Suppressor macrophage treated with lipopolysaccharide for 4 hours (primary cell): ENCODE data around the gene FRS2.

Experiments used
- DNase-seq: peaks from one replicate; pipeline ENCODE4 v3.0.0-alpha.2; 2020

The FRS2 gene

DNA sequence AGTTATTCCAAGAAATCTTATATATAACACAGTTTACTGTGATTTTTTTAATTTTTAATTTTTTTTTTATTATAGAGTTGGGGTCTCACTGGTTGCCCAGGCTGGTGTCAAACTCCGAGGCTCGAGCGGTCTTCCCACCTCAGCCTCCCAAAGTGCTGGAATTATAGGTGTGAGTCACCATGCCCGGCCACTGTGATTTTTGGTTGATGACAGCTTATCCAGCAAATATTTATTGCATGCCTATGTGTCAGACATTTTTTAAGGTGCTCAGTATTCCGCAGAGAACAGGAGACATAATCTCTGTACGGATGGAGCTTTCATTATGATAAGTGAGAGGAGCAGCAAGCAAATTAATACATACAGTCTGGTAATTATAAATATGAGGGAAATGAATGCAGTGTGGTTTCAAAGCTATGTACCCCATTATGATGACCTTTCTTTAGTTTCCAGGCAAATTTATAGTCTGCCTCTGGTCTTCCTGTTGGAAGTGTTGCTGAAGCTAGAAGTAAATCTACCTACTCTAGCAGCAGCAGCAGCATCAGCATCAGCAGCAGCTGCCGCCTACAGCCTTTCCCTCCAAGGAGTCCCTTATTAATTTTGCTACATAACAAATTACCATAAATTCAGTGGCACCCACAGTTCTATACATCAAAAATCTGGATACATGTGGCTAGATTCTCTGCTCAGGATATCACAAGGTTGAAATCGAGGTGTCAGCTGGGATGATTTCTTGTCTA lies 32.3 kb downstream of the FRS2 start:
- no peak for DNase-seq

GRCh38 chr12:69508091-69508490 lies 37.9 kb downstream of the FRS2 start:
- DNase-seq, result no peak

DNA sequence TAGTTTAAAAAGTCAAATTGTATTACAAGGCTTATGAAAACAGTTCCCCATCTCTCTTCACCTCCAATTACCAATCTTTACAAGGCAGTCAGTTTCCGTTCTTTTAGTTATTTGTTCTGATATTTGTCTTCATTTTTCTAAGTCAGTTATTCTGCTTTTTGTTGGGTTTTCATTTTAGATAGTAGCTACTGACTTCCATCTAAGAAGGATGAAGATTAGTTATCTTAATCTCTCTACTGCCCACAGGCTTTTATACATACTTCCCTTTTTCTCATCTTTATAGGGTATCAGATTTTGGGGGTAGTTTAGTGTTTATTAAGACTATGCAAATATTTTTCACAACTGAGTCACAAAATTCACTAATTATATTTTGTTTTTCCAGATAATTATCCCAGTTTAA lies 38.4 kb downstream of the FRS2 start:
- DNase-seq, result no peak

- no peak for DNase-seq
These were observed 39.1 kb downstream of the FRS2 start for GRCh38 chr12:69509308-69509736.

GRCh38 chr12:69509904-69510827 lies 40.0 kb downstream of the FRS2 start:
- no peak for DNase-seq

GRCh38 chr12:69511016-69511415 lies 40.8 kb downstream of the FRS2 start:
- no peak for DNase-seq

DNA sequence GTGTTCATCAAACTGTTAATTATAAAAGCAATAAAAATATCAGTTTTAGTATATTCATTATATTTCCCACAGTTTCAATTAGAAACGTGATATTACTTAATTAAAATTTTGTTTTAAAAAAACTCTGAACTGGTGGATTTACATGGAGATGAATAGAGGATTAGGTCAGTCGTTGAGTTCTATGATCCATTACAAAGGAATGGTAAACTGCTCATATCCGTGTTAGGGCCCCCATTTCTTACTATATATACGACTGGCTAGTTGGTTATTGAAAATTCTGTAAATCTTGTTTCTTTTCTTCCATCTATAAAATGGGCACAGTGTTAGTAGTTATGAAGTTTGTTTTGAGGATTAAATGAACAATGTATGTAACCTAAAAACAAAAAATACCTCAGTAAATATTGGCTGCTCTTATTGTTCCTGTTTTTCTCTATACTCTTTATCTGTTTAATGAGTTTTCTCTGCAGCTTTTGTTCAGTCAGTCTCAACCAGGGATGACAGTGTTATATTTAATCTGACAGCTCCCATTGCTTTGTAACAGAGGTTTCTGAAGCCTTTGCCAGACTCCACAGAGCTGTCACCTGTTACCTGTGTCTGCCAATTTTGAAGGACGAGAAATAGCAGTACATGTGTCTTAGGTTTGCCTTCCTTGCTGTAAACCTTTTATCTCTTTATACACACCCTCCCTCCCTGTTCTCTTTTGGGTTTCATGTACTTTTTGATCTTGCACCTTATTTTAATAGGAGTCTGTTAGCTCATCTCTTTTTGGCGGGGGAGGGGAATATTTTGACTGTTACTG lies 41.5 kb downstream of the FRS2 start:
- DNase-seq, result no peak

DNA sequence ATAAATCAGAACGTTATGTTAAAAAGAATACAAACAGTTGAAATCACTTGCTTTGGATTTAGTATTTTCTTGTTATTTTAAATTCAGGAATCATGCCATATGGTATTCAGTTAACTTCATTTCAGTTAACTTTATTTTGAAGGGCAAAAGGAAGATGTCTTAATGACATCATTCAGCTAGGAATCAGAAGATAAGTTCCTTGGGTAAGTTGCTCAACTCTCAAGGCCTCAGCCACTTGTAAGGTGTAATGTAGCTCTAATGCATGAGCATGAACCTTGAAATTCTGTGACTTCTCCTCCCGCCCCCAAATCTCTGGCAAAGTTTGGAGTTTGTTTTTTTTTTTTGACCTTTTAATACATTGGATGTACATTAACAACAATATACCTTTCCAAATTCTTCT lies 42.6 kb downstream of the FRS2 start:
- DNase-seq, result no peak

DNA sequence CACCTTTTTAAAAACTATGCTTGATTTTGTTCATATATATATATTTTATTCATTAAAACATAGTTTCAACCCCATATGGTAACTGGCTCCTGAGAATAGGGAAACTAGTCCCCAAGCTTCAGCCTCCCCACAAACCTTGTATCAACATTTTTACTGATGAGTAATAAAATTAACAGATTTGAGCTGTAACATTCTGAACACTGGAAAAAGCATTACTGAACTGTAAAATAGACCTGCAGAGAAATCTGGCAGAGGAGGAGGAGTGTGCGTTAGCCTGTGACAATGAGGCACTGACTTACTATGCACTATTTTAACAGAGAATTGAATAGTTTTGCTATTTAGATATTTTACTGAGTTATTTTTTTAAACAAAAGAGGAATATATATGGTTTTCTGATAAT lies 43.1 kb downstream of the FRS2 start:
- no peak for DNase-seq

GRCh38 chr12:69514111-69514510 lies 43.9 kb downstream of the FRS2 start:
- DNase-seq, result no peak

DNA sequence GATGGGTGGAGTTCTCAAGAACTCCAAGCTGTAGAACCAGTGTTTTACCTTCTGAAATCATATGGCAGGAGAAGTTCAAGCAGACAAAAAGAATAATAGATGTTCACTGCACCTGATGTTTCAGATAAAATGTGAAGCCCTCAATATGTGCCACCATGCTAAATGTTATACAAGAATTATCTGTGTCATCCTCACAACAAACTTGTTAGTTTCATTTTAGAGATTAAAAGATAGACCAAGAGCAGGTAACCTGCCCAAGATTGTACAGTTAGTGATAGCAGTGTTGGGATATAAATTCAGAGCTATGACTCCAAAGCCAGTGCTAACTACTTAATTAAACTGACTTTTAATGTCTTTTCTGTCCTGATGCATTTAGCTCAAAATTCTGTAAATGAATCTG lies 44.7 kb downstream of the FRS2 start:
- no peak for DNase-seq

DNA sequence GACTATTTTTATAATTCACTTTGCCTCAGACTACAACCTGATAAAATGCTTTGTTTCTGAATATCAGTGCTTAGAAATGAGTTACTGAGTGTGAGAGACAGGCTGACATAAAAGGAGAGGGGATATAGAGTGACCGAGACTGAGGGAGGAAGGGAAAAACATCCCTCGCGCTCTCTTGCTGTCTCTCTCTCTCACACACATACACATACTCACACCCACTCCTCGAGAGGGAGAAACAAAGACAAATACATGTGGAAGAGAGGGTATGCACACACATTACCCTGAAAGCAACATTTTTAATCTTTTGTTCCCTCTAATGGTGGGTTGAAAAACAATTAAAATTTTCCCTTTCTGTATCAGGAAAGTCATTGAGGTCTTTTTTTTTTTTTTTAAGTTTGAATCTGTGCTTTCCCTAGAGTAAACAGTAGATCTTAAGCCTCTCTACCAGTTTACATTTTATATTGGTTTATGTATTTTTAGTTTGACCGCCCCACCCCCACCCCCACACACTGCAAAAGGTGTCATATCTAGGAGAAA lies 45.3 kb downstream of the FRS2 start:
- no peak for DNase-seq

GRCh38 chr12:69516950-69517349 lies 46.8 kb downstream of the FRS2 start:
- no peak for DNase-seq

- DNase-seq, result no peak
These were observed 47.2 kb downstream of the FRS2 start for GRCh38 chr12:69517406-69517805.

- no peak for DNase-seq
These were observed 49.7 kb downstream of the FRS2 start for GRCh38 chr12:69519871-69520270.

GRCh38 chr12:69523433-69524330 lies 53.5 kb downstream of the FRS2 start:
- no peak for DNase-seq

DNA sequence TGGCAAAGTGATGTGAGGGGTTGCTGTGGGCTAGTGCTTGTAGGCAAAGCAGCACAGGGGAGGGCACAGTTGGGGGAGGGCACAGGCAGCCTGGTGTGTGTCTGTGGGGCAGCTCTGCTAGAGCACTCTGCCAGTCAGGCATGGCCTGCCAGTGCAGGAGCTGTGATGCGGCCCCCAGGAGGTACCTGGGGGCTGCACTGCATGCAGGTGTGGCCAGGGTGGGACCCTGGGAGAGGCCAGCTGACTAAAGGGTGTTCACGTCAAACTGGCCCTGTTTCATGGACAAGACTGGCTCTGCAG lies 54.1 kb downstream of the FRS2 start:
- DNase-seq, result no peak

DNA sequence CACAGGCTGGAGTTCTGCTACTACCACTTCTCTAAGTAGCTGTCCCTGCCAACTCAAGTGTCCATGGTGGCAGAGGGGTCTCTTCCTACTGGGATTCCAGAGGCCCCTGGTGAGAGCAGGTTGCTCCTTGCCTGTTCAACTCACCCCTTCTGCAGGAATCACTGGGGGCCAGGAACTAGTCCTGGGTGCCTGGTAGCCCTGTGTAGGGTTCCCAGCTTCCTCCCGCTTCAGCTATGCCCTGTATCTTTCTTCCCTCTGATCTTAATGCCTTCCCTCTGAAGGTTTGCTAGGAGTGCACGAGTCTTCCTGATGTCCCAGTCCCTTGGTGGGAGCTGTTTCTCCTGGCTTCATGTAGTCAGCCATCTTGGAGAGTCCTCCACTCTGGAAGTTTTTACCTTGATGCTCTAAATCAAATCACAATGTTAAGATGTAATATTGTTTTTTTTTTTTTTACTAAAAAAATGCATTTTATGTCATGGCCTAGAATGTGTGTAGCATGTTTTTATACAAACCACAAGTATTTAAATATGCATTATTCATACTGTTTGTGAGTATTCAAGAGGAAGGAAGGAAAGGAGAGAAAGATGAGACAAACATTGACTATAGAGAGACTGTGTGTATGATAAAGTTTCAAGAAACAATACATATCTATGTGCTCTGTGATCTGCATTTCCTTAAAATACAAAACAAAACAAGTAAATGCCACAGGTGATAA lies 54.7 kb downstream of the FRS2 start:
- no peak for DNase-seq

DNA sequence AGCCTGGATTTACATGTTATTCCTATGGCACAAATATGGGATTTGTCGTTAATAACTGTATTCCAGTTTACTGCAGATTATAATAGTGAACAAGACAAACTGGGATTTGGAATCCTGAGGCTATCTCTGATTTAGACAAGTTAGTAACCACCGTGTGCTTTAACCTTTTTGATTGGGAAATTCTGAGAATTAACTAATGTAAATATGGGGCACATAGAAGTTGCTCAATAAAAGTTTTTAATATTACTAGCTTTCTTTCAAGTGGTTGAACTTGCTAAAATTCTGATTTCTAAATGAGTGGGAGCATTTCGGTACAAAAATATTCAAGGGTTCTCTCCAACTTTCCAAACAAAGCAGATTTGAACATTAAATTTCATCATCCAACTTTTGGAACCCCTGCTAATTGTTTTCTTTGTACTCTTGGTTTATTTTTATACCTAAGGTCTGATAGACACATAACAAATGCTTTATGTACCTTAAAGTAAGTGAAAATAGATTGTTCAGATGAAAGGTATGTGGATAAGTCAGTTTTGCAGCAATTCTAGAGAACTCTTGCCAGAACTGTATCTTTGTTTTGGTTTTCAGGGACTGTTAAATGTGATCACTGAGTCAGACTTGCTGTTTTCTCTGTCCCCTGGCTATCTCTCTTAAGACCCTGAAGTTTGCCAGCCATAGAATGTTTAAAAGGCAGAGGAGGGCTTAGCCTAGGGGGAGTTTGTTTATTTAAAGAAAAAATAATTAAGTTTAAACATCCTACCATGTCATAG lies 57.5 kb downstream of the FRS2 start:
- no peak for DNase-seq

DNA sequence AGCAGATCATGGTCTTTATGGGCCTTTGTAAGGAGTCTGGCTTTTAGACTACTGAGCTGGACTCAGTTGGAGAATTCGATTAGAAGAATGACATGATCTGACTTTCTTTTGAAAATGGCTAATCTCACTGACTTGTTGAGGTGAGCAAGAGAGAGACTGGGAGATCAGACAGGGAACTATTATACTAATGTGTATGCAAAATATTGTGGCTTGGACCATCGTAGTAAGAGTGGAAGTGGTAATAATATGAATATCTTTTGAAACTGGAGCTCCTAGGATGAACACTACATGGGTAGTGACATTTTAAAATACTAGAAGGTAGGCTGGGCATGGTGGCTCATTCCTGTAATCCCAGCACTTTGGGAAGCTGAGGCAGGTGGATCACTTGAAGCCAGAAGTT lies 58.8 kb downstream of the FRS2 start:
- no peak for DNase-seq

DNA sequence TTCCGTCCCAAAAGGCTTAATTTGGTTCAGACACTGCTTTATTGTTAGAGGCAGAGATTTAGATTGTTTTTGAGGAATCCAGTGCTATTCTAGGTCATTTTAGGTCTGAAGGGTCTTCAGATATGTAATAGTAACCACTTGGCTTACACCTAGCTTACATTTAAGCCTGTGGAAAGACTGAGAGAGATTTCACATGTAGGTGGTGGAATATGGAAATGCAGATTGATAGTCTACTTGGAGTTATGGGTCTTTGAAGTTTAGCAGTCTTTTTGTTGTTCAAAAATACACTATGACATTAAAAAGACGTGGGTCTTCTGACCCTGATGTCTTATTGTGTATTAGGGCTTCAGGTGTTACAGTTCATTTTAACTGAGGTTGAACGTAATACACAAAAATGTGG lies 63.7 kb downstream of the FRS2 start:
- DNase-seq, result no peak
